GM18873 (cell line): Measurements from ENCODE around the gene KRTAP4-8.
"Not testable (repeated sequence)": the region's sequence is repeated elsewhere in the genome, so short reads cannot be mapped to it uniquely, and the experiment has no call there.

Source experiments
- ATAC-seq: cut with Tn5 transposase; IDR thresholded peaks from one replicate; pipeline ENCODE4 v1.9.1; 2021; ENCODE audit warnings: mild to moderate bottlenecking, moderate library complexity, moderate number of reproducible peaks; ENCODE audit not compliant: unreplicated experiment, low FRiP score

The KRTAP4-8 gene

GRCh38 chr17:41098042-41098441 is at the start of gene KRTAP4-8:
Gene KRTAP4-8 (minus strand): TSS chr17:41098142. CDS start chr17:41098084, 58 bp downstream.
- no peak for ATAC-seq

GRCh38 chr17:41145261-41145660 is 47.3 kb upstream of the KRTAP4-8 start:
- no peak for ATAC-seq

GRCh38 chr17:41144846-41145245 is 46.9 kb upstream of the KRTAP4-8 start:
- ATAC-seq = no peak

- no peak for ATAC-seq
Observed at GRCh38 chr17:41141361-41141760, 43.4 kb upstream of the KRTAP4-8 start.

GRCh38 chr17:41140360-41141131 is 42.6 kb upstream of the KRTAP4-8 start, which contains the start of gene KRTAP4-6:
Gene KRTAP4-6 (minus strand): TSS chr17:41140544. CDS start chr17:41140487, 57 bp downstream.
- no peak for ATAC-seq

- not testable (repeated sequence) for ATAC-seq
Observed at GRCh38 chr17:41139865-41140264, 41.9 kb upstream of the KRTAP4-8 start.

GRCh38 chr17:41133880-41134735 is 36.2 kb upstream of the KRTAP4-8 start:
- no peak for ATAC-seq

GRCh38 chr17:41131979-41132378 is 34.0 kb upstream of the KRTAP4-8 start:
- ATAC-seq = no peak

- no peak for ATAC-seq
Observed at GRCh38 chr17:41127371-41127770, 29.4 kb upstream of the KRTAP4-8 start.

GRCh38 chr17:41126412-41126811 is 28.5 kb upstream of the KRTAP4-8 start:
- ATAC-seq = no peak

GRCh38 chr17:41125064-41125463 is 27.1 kb upstream of the KRTAP4-8 start:
- ATAC-seq = no peak

- ATAC-seq = not testable (repeated sequence)
Observed at GRCh38 chr17:41123991-41124371, 26.0 kb upstream of the KRTAP4-8 start, which contains the start of gene KRTAP4-12. Gene KRTAP4-12 (minus strand): TSS chr17:41124182. CDS start chr17:41124122, 60 bp downstream.

- ATAC-seq = not testable (repeated sequence)
Observed at GRCh38 chr17:41123292-41123990, 25.5 kb upstream of the KRTAP4-8 start.

GRCh38 chr17:41121742-41122141 is 23.8 kb upstream of the KRTAP4-8 start:
- no peak for ATAC-seq

GRCh38 chr17:41119696-41120690 is 22.1 kb upstream of the KRTAP4-8 start:
- not testable (repeated sequence) for ATAC-seq

GRCh38 chr17:41118721-41119120 is 20.8 kb upstream of the KRTAP4-8 start:
- ATAC-seq = no peak

- ATAC-seq = not testable (repeated sequence)
Observed at GRCh38 chr17:41117846-41118386, 20.0 kb upstream of the KRTAP4-8 start, which contains the start of gene KRTAP4-11. Gene KRTAP4-11 (minus strand): TSS chr17:41118373. CDS start chr17:41118315, 58 bp downstream.

GRCh38 chr17:41116297-41116696 is 18.4 kb upstream of the KRTAP4-8 start:
- no peak for ATAC-seq
